HG03571 (cell line): ENCODE measurements around the gene SRGN.
"Not testable (repeated sequence)": the region's sequence is repeated elsewhere in the genome, so short reads cannot be mapped to it uniquely, and the experiment has no call there.

ENCODE experiments used
- ATAC-seq: cut with Tn5 transposase; IDR thresholded peaks from one replicate; pipeline ENCODE4 v1.9.1; 2021; ENCODE audit not compliant: unreplicated experiment

The SRGN gene

GRCh38 chr10:69087590-69088470 lies at the start of gene SRGN:
SRGN (plus strand) TSS chr10:69088103; CDS start chr10:69088158, 55 bp downstream.
- peak; percentile 56 for ATAC-seq

- ATAC-seq = not testable (repeated sequence)
Observed at GRCh38 chr10:69040904-69041303, 47.0 kb upstream of the SRGN start.

GRCh38 chr10:69042417-69042816 lies 45.5 kb upstream of the SRGN start:
- ATAC-seq = no peak

- no peak for ATAC-seq
Observed at GRCh38 chr10:69042838-69043237, 45.1 kb upstream of the SRGN start.

- peak; percentile 66 for ATAC-seq
Observed at GRCh38 chr10:69043931-69044531, 43.9 kb upstream of the SRGN start.

- ATAC-seq = peak; percentile 5
Observed at GRCh38 chr10:69044546-69044945, 43.4 kb upstream of the SRGN start.

GRCh38 chr10:69045441-69046300 lies 42.2 kb upstream of the SRGN start:
- peak; percentile 47 for ATAC-seq

GRCh38 chr10:69047111-69047832 lies 40.6 kb upstream of the SRGN start:
- no peak for ATAC-seq

- no peak for ATAC-seq
Observed at GRCh38 chr10:69048103-69048502, 39.8 kb upstream of the SRGN start.

GRCh38 chr10:69049566-69049961 lies 38.3 kb upstream of the SRGN start:
- no peak for ATAC-seq

- no peak for ATAC-seq
Observed at GRCh38 chr10:69051303-69051702, 36.6 kb upstream of the SRGN start.

GRCh38 chr10:69051710-69052487 lies 36.0 kb upstream of the SRGN start:
- ATAC-seq = no peak

GRCh38 chr10:69052736-69053135 lies 35.2 kb upstream of the SRGN start:
- no peak for ATAC-seq

GRCh38 chr10:69055241-69055640 lies 32.7 kb upstream of the SRGN start:
- no peak for ATAC-seq

GRCh38 chr10:69056129-69056528 lies 31.8 kb upstream of the SRGN start:
- no peak for ATAC-seq

GRCh38 chr10:69056536-69057260 lies 31.2 kb upstream of the SRGN start:
- no peak for ATAC-seq

GRCh38 chr10:69057261-69057950 lies 30.5 kb upstream of the SRGN start:
- no peak for ATAC-seq

- ATAC-seq = no peak
Observed at GRCh38 chr10:69057951-69058297, 30.0 kb upstream of the SRGN start.
